Stimulated activated CD4-positive, alpha-beta T cell treated with anti-CD3 and anti-CD28 coated beads, Interleukin-15, amount 100 ng/mL, for 48 hours (primary cell): ENCODE data around the gene OR4X1.
"Not testable (repeated sequence)": the region's sequence is repeated elsewhere in the genome, so short reads cannot be mapped to it uniquely, and the experiment has no call there.

Experiments used
- DNase-seq, 2 donors: peaks; one replicate each; pipeline ENCODE4 v3.0.0-alpha.2; 2020; ENCODE audit warnings: low read depth in 2 of 2

OR4X1 gene, protein sequence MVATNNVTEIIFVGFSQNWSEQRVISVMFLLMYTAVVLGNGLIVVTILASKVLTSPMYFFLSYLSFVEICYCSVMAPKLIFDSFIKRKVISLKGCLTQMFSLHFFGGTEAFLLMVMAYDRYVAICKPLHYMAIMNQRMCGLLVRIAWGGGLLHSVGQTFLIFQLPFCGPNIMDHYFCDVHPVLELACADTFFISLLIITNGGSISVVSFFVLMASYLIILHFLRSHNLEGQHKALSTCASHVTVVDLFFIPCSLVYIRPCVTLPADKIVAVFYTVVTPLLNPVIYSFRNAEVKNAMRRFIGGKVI

GRCh38 chr11:48263423-48263911, at the start of gene OR4X1:
TSS of gene OR4X1 (plus strand) at chr11:48263861. CDS start at chr11:48263861, 0 bp downstream.
- no peak for DNase-seq

DNA sequence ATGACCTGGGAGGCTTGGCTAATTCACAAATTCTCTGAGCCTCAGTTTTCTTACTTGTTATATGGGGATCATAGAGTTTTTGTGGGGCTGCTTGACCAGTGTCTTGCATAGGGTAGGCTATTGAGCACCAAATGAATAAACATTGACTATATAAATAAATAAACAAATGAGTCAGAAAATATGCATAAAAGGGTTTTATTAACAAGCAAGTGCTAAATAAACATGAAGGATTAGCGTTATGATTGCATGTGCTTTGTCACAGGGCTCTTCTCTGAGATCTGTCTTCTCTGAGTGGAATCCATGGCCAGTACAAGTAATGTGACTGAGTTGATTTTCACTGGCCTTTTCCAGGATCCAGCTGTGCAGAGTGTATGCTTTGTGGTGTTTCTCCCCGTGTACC, 47.2 kb upstream of the OR4X1 start, which contains the start of gene OR4B1:
OR4B1 (plus strand) TSS at position 301 of the 400 bp plus-strand sequence; CDS start at position 301, 0 bp downstream.
- DNase-seq = no peak

GRCh38 chr11:48228761-48229160, 34.9 kb upstream of the OR4X1 start:
- DNase-seq = no peak

DNA sequence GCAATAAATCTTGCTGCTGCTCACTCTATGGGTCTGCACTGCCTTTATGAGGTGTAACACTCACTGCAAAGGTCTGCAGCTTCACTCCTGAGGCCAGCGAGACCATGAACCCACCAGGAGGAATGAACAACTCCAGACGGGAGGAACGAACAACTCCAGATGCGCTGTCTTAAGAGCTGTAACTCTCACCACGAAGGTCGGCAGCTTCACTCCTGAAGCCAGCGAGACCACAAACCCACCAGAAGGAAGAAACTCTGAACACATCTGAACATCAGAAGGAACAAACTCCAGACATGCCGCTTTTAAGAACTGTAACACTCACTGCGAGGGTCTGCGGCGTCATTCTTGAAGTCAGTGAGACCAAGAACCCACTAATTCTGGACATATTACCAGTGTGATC, 33.6 kb upstream of the OR4X1 start:
- DNase-seq = not testable (repeated sequence)

- no peak for DNase-seq
These were observed 25.9 kb upstream of the OR4X1 start for GRCh38 chr11:48237727-48238126.

DNA sequence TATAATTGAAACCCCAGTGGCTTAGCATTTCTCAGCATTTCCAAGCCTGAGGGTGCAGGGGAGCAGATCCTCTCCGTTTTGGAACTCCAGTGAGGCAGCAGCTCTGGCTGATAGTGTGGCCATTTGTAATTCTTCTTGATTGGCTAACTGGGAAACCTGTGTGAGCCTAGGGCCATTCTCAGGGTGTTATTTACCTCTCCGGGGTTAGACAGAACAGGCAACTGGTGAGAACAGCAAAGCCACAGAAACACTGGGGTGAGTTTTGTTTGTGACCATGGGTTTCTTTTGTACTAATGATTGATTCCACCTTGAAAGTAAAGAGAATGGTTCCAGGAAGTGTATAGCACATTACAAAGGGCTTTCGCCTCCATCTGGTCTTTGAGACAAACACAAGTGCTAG, 21.2 kb upstream of the OR4X1 start:
- no peak for DNase-seq

DNA sequence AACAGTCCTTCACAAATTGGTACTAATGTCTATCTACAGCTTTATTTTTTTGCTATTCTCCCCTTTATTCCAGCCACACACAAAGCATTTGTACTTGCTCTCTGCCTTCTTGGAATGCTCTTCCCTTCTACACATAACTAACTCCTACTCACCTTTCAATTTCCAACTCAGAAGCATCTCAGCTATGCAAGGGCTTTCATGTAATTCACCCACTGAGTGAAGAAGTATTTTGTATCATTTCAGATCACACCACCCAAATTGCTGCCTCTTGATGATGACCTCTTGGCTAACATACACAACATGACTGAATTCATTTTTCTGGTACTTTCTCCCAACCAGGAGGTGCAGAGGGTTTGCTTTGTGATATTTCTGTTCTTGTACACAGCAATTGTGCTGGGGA, 18.9 kb upstream of the OR4X1 start, which contains the start of gene OR4X2:
OR4X2 (plus strand) TSS at position 301 of the 400 bp plus-strand sequence; CDS start at position 301, 0 bp downstream.
- no peak for DNase-seq

- DNase-seq = no peak
These were observed 14.8 kb upstream of the OR4X1 start for GRCh38 chr11:48248902-48249301.

DNA sequence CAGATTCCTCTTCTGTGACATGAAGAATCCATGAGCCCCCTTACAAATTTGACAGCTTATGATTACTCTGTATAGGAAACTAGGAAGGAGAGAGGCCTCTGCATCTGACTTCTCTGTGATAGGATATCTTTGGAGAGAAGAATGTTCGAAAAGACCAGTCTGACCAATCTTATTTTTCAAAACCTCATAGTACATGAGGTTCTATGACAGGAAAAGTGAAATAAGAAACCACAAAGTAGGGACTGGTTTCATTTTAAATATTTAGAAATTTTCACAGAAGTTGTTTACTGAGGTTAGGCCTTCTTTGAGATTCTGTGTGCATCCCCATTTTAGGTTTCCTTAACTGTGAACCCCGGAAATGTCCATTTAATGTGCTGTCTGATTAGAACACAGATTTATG, 2.1 kb upstream of the OR4X1 start:
- DNase-seq = no peak

DNA sequence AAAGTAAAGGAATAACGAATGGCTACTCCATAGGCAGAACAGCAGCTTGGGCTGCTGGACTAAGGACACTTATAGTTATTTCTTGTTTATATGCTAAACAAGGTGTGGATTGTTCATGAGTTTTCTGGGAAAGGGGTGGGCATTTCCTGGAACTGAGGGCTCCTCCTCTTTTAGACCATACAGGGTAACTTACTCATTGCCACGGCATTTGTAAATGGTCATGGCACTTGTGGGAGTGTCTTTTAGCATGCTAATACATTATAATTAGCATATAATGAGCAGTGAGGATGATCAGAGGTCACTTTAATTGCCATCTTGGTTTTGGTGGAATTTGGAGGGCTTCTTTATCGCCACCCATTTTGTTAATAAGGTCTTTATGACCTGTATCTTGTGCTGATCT, 7.0 kb downstream of the OR4X1 start:
- DNase-seq = no peak

DNA sequence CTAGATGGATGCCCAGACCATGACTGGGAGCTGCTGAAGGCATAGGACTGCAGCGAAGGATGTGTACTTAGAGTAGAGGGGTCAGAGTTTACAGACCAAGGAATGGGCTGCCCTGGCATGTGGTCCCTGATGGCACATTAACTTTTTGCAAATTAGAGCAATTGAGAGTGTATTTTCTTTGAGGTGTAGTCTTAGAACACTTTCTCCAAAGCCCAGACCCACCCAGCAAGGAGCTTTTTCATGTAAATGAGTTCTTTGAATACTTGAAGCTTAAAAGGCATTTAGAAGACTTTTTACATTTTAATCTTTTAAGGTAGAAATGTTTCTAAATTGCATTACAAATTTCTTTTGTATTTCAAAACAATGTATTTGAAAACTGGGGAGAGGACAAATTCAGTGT, 8.9 kb downstream of the OR4X1 start:
- no peak for DNase-seq

DNA sequence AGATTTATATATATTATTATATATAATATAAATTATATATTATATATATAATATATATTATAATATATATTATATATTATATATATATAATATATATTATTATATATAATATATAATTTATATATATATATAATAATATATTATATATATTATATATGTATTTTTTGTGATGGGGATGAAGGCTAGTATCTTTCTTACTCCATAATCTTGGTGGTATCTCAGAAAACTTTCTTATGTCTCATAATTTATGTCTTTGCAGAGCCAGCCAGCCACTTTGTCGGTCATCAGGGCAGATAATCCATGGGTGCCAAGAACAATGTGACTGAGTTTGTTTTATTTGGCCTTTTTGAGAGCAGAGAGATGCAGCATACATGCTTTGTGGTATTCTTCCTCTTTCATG, 42.3 kb downstream of the OR4X1 start, which contains the start of gene OR4S1:
OR4S1 (plus strand) TSS at position 301 of the 400 bp plus-strand sequence; CDS start at position 301, 0 bp downstream.
- no peak for DNase-seq

DNA sequence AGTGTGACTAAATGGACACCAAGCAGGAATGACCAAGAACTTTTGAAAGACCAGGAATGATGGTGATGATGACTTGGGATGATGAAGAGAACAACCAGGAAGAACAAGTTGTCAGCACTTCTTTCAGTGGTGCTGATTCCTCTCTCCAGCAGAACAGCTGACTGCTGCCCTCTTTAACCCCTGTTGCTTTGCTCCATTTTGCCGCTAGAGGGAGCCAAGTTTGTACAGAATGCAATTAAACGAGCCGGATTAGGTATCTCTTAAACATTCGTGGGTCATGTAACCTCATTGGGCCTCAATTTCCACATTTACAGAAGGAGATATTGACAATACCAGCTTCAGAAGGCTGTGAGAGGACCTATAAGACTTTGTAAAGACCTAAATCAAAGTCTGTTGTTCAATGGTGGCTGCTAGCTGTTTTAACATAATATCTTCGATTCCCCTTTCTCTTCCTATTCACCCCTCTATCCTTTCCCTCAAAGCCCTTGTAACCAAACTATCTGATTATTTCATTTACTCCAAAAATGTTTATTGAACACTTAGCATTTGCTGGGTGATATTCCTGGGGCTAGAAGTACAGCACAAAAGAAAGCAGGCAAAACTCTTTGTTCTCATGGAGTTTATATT, 44.2 kb downstream of the OR4X1 start:
- peak; percentile 53 to 62 for DNase-seq

GRCh38 chr11:48313590-48313989, 49.9 kb downstream of the OR4X1 start:
- DNase-seq = not testable (repeated sequence)
